H1 (cell line): ENCODE results near the gene RAB3IP. TPM values are rescaled to one million over a fixed set of nuclear protein-coding genes. Genes with fewer than 3 reads are reported as not detected.

Source experiments
- ASH2L ChIP-seq: fragments of 200-600, 300-600 bp; sonication (generic); IDR thresholded peaks from one replicate; pipeline ENCODE4 v1.7.1; 2017; ENCODE audit warnings: low read length
- CTCF ChIP-seq, 3 experiments: IDR thresholded peaks; 1 replicate in 2 of 3; 2 replicates in 1 of 3; pipeline versions ENCODE4 v1.5.1 to v1.6.1; 2011; ENCODE audit warnings: low read length in 3 of 3, mild to moderate bottlenecking in 3 of 3, inconsistent platforms in 2 of 3, low read depth in 1 of 3, moderate library complexity in 1 of 3; ENCODE audit not compliant: insufficient read depth in 1 of 3; ENCODE audit errors: control extremely low read depth in 1 of 3
- EGR1 ChIP-seq: IDR thresholded peaks from 2 replicates; pipeline ENCODE4 v1.6.1; 2011; ENCODE audit warnings: low read depth, low read length, borderline replicate concordance
- RAD21 ChIP-seq, 2 experiments: IDR thresholded peaks in 1 of 2; conservative IDR thresholded peaks in 1 of 2; 2 replicates each; pipeline ENCODE4 v1.6.1; 2011; ENCODE audit warnings: low read depth in 2 of 2, low read length in 2 of 2, improper control_type of control experiment in 1 of 2, inconsistent platforms in 1 of 2, mild to moderate bottlenecking in 1 of 2, moderate library complexity in 1 of 2
- SIRT6 ChIP-seq: IDR thresholded peaks from one replicate; pipeline ENCODE4 v1.7.1; 2012; ENCODE audit warnings: low read length, inconsistent platforms
- polyA plus RNA-seq, 7 experiments: library from polyadenylated mRNA; depleted of rRNA in 3 of 7; stranded (reverse) in 5 of 7; unstranded in 2 of 7; fragments of >200 nt in 5 of 7; fragments of 200-250 nt in 2 of 7; gene quantifications; 1 replicate in 5 of 7; 2 replicates in 1 of 7; 4 replicates in 1 of 7; pipeline versions ENCODE4 v1.2.1 to v1.2.3, GENCODE V29; 2011 to 2013; ENCODE audit warnings: missing spikeins in 2 of 7, mixed read lengths in 2 of 7
- total RNA-seq: library from RNA; stranded (reverse); fragmentation: NEBNext Ultra II Directional; extraction: Animal tissue kit (Norgen Biotek cat#: 25700); gene quantifications from 2 replicates; pipeline ENCODE4 v1.2.1, GENCODE V29; 2021

The RAB3IP gene
- total and polyA plus RNA-seq, 2 of the 8 experiments (the other 6 are each of a cell fraction or from before 2014, with no cell fraction given) = 17.7 to 34.6 TPM

GRCh38 chr12:69835081-69835480 is 96.4 kb downstream of the RAB3IP start (continued):
- TF ChIP-seq CTCF (IDR thresholded peaks at IDR 0.05; ENCODE audit: control extremely low read depth in 1 of 3, insufficient read depth in 1 of 3, low read depth in 1 of 3, low read length in 3 of 3) (no peak), SIRT6 (no peak), RAD21 (IDR thresholded peaks at IDR 0.05 in 1 of 2, conservative IDR thresholded peaks at IDR 0.05 in 1 of 2; ENCODE audit: low read depth in 2 of 2, low read length in 2 of 2) (no peak), ASH2L (no peak), EGR1 (no peak)
